AG09309 (cell line): ENCODE data around the gene TSHZ1.

Experiments
- DNase-seq: peaks from one replicate; pipeline ENCODE4 v3.0.0-alpha.2; 2010; ENCODE audit warnings: low read depth
- H3K4me3 ChIP-seq: 2 replicates; pipeline ENCODE4 v1.5.1; 2011; ENCODE audit warnings: mild to moderate bottlenecking, low read depth, low read length, moderate library complexity; ENCODE audit not compliant: control insufficient read depth
- CTCF ChIP-seq: IDR thresholded peaks from 2 replicates; pipeline ENCODE4 v1.5.1; 2011; ENCODE audit warnings: mild to moderate bottlenecking, low read depth, low read length, inconsistent platforms; ENCODE audit not compliant: insufficient read depth, control insufficient read depth; ENCODE audit errors: missing control alignments

TSHZ1 gene

GRCh38 chr18:75198036-75198435 is 12.6 kb upstream of the TSHZ1 start:
- no peak for DNase-seq
- no peak for TF ChIP-seq CTCF

GRCh38 chr18:75199327-75199726 is 11.3 kb upstream of the TSHZ1 start:
- no peak for DNase-seq
- TF ChIP-seq CTCF = no peak
- H3K4me3 ChIP-seq = no peak overlapping the region

More at GRCh38 chr18:75198036-75198435, 12.6 kb upstream of the TSHZ1 start:
- H3K4me3 ChIP-seq = no peak overlapping the region

- no peak overlapping the region for H3K4me3 ChIP-seq
- no peak for DNase-seq
- no peak for TF ChIP-seq CTCF
These were observed 10.5 kb upstream of the TSHZ1 start for GRCh38 chr18:75200071-75200470.

GRCh38 chr18:75200605-75201280 is 9.9 kb upstream of the TSHZ1 start:
- DNase-seq = no peak
- TF ChIP-seq CTCF = no peak

GRCh38 chr18:75201282-75202270 is 9.0 kb upstream of the TSHZ1 start:
- H3K4me3 ChIP-seq = no peak overlapping the region
- no peak for TF ChIP-seq CTCF
- no peak for DNase-seq

More at GRCh38 chr18:75200605-75201280, 9.9 kb upstream of the TSHZ1 start:
- H3K4me3 ChIP-seq = no peak overlapping the region

DNA sequence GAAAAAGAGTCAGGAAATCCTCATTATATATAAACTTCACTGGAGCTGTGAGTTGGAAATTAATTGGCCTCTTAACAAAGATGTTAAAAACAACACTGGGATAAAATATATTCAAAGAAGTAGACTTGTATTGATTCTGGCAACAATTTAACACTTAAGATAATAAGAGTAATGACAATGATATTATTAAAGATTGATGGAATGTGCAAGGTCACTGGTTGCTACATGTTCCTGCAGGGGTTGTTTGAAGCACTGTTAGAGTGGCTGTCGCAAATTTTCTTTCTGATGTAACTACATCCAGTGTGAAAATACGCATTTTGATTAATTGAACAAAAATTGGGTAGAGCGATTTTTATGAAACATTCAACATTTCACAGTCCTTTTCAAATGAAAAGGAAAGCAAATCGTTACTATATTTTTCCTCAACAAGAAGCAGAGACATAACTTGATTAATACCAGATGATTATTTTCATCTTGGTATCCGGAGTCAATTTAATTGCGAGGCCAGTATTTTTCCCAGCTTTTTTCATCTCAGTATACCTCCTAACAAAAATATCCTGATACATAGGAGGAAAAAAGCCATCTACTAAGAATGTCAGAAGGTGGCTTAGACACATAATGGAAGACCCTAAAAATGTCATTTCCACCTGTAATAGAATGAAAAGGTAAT is 7.8 kb upstream of the TSHZ1 start:
- no peak for TF ChIP-seq CTCF
- no peak for DNase-seq
- H3K4me3 ChIP-seq = no peak overlapping the region
